GM18519 (cell line): Measurements from ENCODE around the gene C22orf31.
"Not testable (repeated sequence)": the region's sequence is repeated elsewhere in the genome, so short reads cannot be mapped to it uniquely, and the experiment has no call there.

Experiments
- ATAC-seq: cut with Tn5 transposase; IDR thresholded peaks from one replicate; pipeline ENCODE4 v1.9.1; 2021; ENCODE audit warnings: mild to moderate bottlenecking, moderate library complexity; ENCODE audit not compliant: unreplicated experiment, low FRiP score

Gene C22orf31

GRCh38 chr22:29060251-29060869 lies 1.3 kb downstream of the C22orf31 start:
- no peak for ATAC-seq

- no peak for ATAC-seq
Observed at GRCh38 chr22:29056472-29056871, 5.2 kb downstream of the C22orf31 start.

DNA sequence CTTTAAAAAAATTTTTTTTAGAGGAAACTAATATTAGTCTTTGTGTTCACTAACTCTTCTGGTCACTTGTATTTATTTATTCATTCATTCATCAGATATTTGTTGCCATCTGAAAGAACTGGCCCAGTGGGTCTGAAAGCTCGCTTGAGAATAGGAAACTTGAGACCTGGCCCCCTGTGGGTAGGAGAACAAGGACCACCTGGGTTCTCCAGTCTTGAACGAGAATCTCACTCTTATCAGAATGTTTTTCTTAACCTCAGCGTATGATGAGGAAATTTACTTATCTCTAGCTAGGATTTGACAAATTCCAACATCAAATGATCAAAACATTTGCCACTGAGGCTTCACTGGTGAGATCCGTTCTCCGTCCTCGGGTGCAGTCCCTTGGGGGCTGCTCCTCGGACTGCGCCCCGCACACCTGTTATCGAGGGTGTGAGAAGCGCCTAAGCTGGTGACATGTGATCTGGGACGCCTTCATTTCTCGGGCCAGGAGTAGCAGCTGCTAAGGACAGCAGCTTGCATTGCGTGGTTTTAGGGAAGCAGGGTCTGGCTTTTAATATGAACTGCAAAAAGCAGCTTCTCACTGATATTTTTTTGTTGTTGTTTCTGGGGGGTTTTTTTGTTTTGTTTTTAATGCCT lies 6.3 kb downstream of the C22orf31 start:
- no peak for ATAC-seq

- ATAC-seq = no peak
Observed at GRCh38 chr22:29054251-29054767, 7.3 kb downstream of the C22orf31 start.

- ATAC-seq = no peak
Observed at GRCh38 chr22:29053048-29053702, 8.5 kb downstream of the C22orf31 start.

DNA sequence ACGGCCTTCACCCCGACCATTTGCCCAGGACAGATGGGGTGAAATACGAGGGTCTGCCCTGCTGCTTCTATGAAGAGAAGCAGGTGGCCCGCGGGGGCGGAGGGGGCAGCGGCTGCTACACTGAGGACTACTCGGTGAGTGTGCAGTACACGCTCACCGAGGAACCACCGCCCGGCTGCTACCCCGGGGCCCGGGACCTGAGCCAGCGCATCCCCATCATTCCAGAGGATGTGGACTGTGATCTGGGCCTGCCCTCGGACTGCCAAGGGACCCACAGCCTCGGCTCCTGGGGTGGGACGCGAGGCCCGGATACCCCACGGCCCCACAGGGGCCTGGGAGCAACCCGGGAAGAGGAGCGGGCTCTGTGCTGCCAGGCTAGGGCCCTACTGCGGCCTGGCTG lies 11.2 kb downstream of the C22orf31 start:
- ATAC-seq = no peak

- ATAC-seq = no peak
Observed at GRCh38 chr22:29049655-29050263, 11.9 kb downstream of the C22orf31 start.

GRCh38 chr22:29048822-29049654 lies 12.6 kb downstream of the C22orf31 start:
- no peak for ATAC-seq

GRCh38 chr22:29044657-29045176 lies 16.9 kb downstream of the C22orf31 start:
- no peak for ATAC-seq

GRCh38 chr22:29043906-29044575 lies 17.6 kb downstream of the C22orf31 start:
- ATAC-seq = no peak

DNA sequence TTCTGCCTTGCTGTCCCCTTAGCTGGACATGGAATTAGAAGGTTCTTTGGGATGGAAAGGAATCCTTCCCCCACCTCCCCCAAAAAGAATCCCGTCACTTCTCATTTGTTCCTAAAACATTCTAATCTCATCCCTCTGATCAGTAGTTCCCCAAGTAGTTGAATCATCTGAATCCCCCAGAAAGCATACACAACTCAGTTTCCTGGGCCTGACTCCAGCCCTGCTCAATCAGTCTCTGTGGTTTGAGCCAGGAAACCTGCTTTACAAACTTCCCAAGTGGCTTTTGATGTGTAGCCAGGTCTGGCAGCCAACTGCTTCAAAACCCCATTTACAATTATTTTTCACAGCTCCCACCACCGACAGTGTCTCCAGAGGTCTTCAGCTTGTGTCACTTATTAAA lies 20.2 kb downstream of the C22orf31 start:
- no peak for ATAC-seq

DNA sequence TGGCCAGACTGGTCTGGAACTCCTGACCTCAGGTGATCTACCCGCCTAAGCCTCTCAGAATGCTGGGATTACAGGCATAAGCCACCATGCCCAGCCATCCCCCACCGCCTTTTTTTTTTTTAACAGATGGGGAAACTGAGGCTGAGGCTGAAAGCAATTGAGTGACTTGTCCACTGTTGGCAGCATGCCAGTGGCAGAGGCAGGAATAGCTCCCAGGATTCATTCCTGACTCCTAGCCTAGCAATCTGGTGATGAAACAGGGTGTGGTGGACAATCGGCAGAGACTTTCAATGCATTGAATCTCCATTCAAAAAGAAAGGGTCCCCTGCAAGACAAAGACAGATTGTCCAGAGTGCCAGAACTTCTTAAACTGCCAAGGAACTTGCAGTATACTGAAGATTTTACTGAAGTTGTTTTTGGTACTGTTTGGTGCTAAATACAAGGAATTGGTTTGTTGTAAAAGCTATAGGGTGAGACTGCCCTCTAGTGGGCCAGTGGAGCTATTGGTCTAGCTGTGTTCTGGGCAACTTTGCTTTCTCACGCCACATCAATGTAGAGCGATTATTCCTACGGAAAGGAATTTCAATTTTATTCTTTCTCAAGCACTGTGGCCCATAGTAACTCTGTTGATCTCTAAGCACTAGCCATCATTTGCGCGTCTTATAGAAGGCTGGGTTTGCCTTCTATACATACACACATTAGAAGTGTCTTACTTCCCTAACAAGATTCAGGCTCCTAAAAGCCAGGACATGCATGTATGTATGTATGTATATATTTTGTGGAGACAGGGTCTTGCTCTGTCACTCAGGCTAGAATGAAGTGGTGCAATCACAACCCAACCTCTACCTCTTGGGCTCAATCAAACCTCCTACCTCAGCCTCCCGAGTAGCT lies 21.0 kb downstream of the C22orf31 start:
- no peak for ATAC-seq

DNA sequence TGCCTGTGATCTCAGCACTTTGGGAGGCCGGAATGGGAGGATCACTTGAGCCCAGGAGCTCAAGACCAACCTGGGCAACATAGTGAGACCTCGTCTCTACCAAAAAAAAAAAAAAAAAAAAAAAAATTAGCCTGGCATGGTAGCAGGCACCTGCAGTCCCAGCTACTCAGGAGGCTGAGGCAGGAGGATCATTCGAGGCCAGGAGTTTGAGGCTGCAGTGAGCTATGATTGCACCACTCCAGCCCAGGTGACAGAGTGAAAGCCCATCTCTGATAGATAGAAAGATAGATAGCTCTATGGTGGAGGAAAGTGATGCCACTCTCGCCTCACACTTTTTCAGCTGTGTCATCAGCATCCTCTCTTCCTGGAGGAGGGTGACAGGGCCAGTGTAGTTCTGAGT lies 21.9 kb downstream of the C22orf31 start:
- ATAC-seq = not testable (repeated sequence)

DNA sequence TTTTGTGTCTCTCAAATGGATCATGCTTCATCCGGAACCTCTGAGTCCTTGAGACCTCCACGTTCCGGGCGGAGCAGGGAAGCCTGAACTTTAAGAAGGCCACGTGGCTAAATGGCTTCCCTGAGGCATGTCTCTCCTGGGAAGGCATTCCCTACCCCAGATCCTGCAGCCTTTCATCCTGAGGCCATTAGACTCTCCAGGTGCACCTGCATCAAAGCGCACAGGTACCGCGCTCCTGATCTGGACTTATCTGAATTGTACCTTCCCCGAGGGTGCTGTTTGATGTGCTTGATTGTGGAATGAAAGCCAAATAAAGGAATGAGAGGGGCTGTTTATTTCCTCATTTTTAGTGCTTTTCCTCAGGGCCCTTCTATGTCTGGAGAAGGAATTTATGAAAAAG lies 22.5 kb downstream of the C22orf31 start:
- no peak for ATAC-seq

GRCh38 chr22:29037340-29037932 lies 24.2 kb downstream of the C22orf31 start:
- no peak for ATAC-seq

GRCh38 chr22:29032584-29032983 lies 29.0 kb downstream of the C22orf31 start:
- no peak for ATAC-seq

GRCh38 chr22:29032014-29032475 lies 29.6 kb downstream of the C22orf31 start:
- ATAC-seq = no peak
